ENCODE results near the gene TSHZ2.

Gene TSHZ2

DNA sequence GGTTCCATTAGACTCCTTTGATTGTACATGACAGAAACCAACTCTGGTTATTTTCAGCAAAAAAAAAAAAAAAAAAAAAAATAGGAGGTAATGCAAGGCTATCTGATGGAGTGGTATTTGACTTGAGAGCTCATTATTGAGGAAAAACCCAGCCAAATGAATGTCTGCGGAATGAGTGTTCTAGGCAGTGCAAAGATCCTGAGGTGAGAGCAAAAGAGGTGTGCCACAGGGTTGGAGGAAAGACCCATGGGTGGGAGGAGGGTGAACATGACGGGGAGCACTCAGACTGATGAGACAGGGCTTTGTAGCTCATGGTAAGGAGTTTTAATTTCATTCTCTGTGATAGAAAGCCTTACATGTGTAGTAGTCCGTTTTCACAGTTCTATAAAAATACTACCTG lies 188.9 kb downstream of the TSHZ2 start:
- no peak for DNase-seq (ENCODE audit: low read depth in 2 of 2)

DNA sequence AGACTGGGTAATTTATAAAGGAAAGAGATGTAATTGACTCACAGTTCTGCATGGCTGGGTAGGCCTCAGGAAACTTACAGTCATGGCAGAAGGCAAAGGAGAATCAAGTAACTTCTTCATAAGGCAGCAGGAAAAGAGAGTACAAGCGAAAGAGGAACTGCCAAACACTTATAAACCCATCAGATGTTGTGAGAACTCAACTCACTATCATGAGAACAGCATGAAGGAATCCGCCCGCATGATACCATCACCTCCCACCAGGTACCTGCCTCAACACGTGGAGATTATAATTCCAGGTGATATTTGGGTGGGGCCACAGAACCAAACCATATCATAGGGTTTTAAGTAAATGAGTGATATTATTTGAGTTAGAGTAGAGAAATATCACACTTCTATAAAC lies 189.3 kb downstream of the TSHZ2 start:
- no peak for DNase-seq (ENCODE audit: low read depth in 2 of 2)

GRCh38 chr20:53162251-53162835 lies 190.2 kb downstream of the TSHZ2 start:
- DNase-seq (ENCODE audit: low read depth in 2 of 2), result no peak

DNA sequence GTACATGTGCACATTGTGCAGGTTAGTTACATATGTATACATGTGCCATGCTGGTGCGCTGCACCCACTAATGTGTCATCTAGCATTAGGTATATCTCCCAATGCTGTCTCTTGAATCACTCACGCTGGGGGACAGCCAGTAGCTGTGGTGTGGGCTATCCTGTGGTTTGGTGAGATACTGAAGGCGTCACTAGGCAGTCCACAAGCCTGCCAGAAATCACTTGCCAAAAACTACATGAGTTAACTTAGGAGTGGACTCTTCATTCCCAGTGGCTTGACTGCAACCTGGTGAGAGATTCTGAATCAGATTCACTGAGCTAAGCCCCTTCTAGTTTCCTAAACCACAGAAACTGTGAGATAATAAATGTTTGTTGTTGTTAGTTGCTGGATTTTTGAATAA lies 191.3 kb downstream of the TSHZ2 start:
- DNase-seq (ENCODE audit: low read depth in 2 of 2), result no peak

GRCh38 chr20:53164072-53164471 lies 191.9 kb downstream of the TSHZ2 start:
- no peak for DNase-seq (ENCODE audit: low read depth in 2 of 2)

- DNase-seq (ENCODE audit: low read depth in 2 of 2), result no peak
These were observed 193.3 kb downstream of the TSHZ2 start for GRCh38 chr20:53165452-53165851.

DNA sequence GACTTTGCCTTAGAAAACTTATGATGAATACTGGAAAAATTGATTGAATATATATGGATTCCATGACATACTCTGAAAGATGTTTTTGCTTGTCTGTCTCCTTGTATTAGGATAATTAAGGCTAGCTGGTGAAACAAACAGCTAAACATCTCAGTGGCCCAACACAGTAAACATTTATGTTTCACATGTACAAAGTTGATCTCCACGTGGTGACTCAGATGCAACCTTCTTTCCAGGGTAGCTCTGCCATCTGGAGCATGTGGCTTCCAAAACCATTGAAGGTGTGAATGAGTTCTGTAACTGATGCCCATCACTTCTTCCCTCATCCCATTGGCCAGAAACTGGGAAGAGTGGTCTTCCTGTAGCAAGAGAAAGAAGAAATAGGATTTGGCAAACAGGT lies 196.3 kb downstream of the TSHZ2 start:
- DNase-seq (ENCODE audit: low read depth in 2 of 2), result no peak

- DNase-seq (ENCODE audit: low read depth in 2 of 2), result no peak
These were observed 198.0 kb downstream of the TSHZ2 start for GRCh38 chr20:53170196-53170595.

DNA sequence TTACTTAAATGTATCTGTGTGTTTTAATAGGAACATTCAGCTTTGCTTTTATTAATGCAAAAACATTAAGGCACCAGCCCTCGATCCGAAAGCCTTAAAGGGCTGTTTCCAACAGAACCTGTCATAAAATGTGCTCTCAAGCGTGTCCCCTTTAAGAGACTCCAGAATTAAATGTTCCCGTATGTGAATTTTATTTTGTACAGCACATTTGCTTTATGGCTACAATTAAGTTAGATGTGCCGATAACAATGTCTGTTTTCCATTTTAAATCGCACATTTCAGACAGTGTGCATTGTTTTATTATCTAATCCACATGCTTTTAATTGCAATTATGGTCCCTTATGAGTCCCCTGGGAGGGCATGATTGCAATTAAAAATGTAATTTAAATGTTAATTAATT lies 198.9 kb downstream of the TSHZ2 start:
- no peak for DNase-seq (ENCODE audit: low read depth in 2 of 2)

DNA sequence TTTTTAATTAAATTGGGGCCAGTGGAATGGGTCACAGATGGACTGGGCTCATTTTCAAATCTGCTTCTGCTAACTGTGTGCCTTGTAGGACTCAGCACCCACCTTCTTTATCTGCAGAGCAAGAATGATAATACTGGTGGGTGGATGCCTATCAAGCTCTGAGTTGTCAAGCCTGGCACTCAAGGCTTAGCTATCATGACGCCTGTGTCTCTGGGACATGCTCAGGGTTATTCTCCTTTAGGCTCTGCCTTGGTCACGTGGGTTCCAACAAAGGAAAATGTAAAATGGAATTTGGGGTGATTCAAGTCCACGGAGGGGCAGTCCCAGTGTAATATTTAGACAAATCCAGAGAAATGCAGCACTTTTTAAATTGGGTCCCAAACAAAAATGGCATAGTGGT lies 202.3 kb downstream of the TSHZ2 start:
- DNase-seq (ENCODE audit: low read depth in 2 of 2), result no peak

- DNase-seq (ENCODE audit: low read depth in 2 of 2), result no peak
These were observed 203.1 kb downstream of the TSHZ2 start for GRCh38 chr20:53175135-53175780.

DNA sequence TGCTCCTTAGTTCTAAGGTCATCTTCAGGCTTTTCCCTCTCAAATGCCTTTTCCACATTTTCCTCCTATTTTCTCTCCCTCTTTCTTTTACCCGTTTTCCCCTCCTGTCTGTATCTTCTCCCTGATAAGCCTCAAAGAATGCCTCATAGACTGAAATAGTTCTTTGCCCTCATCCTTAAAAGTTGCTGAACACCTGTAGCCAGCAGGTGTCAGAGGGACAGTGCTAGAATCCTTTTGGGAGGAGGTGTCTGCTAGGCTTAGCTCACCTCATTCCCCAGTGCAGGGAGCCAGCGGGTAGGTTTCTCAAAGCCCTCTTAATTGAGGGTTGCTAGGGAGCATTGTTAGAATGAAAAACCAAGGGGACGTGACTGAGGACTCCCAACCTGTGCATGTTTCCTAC lies 204.0 kb downstream of the TSHZ2 start:
- no peak for DNase-seq (ENCODE audit: low read depth in 2 of 2)

DNA sequence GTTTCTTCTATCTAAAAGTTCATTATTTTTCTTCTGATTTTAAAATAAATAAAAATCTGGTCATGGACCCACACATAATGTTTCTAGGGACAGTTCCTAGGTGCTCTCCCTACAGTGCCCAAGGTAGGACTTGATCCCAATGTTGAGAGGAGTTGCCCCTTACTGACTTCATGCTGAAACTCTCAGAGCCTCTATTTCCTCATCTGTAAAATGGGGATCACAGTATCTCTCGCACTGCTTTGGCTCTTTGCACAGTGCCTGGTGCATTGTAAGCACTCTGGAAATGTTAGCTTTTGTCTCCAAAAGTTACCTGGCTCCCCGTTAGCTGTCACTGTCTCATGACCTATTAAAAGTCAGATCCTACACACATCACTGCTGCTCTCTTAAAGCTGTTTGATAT lies 205.5 kb downstream of the TSHZ2 start:
- no peak for DNase-seq (ENCODE audit: low read depth in 2 of 2)

GRCh38 chr20:53179749-53180148 lies 207.6 kb downstream of the TSHZ2 start:
- no peak for DNase-seq (ENCODE audit: low read depth in 2 of 2)

GRCh38 chr20:53180928-53181362 lies 208.8 kb downstream of the TSHZ2 start:
- DNase-seq (ENCODE audit: low read depth in 2 of 2), result no peak

DNA sequence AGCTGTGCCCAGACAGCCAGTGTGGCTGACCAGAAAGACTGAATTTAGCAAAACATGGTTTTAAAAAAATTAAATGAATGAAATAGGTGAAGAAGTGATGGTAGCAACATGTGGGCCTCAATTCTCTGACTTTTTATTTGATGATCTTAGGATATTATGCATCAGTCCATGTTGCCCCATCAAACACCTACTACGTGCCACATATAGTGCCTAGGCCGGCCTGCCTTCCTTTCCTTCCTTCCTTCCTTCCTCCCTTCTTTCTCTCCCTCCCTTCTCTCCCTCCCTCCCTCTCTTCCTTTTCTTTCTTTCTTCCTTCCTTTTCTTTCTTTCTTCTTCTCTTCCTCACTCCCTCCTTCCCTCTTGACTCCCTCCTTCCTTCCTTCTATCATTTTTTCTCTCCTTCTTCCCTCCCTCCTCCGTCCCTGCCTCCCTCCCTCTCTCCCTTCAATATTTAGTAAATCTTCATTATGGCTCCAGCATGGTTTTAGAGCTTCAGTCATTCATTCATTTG lies 209.8 kb downstream of the TSHZ2 start:
- no peak for DNase-seq (ENCODE audit: low read depth in 2 of 2)

- DNase-seq (ENCODE audit: low read depth in 2 of 2), result no peak
These were observed 211.0 kb downstream of the TSHZ2 start for GRCh38 chr20:53183181-53183580.

DNA sequence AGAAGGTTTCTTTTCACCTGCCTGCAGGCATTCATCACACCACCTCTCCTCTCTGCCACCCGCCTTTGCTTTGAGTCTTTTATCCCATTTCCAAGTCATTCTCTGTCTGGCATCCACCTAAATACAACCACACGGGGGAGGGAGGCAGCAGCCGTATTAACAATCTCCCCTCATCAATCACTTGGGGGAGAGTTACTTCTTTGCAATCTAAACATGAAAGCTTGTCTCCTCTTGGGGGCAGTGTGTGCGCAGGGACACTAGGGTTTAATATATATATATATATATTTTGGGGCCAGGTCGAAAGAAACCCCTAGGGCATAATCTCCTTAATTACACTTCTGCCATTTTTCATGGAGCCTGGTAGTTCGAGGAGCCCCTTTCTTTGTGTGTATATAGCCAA lies 214.5 kb downstream of the TSHZ2 start:
- DNase-seq (ENCODE audit: low read depth in 2 of 2), result no peak

- no peak for DNase-seq (ENCODE audit: low read depth in 2 of 2)
These were observed 215.4 kb downstream of the TSHZ2 start for GRCh38 chr20:53187392-53188068.

- no peak for DNase-seq (ENCODE audit: low read depth in 2 of 2)
These were observed 218.1 kb downstream of the TSHZ2 start for GRCh38 chr20:53190225-53190624.

DNA sequence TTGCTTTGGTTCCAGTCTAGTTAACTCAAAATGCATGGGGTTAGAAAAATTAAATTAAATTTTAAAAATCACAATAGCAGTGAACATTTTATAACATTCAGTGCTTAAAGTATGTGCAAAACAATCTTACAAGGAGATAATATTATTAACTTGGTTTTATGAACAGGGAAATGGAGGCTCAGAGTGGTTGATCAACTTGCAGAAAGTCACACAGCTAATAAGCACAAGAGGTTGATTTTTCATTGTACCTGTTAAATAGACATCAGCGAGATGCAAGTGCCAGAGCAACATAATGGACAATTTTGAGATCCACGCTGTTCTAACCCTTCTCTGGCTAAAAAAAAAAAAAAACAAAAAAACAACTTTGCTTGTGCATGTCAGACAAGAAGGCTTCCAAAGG lies 219.8 kb downstream of the TSHZ2 start:
- DNase-seq (ENCODE audit: low read depth in 2 of 2), result no peak

GRCh38 chr20:53194306-53195290 lies 222.4 kb downstream of the TSHZ2 start:
- DNase-seq (ENCODE audit: low read depth in 2 of 2), result no peak

All from activated CD4-positive, alpha-beta T cell treated with anti-CD3 and anti-CD28 coated beads for 24 hours (primary cell).